NCI-H82 (cell line): ENCODE data around the gene NAA10.

Experiments
- DNase-seq: peaks from one replicate; lab custom pipeline; 2025; lab: John Stamatoyannopoulos, UW

The NAA10 gene

GRCh38 chrX:153927922-153928760, 6.7 kb downstream of the NAA10 start:
- peak; percentile 99 for DNase-seq

DNA sequence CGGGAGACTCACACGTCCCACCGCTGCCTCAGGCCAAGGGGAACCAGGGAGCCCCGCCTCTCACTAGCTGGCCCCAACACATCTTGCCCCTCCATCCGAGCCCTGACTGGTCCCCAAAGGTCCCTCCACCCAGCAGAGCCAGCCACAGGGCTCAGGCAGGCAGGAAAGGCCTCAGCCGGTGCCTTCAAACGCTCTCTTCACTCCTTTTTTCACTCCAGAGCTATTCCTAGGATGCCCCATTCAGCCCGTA, 7.2 kb downstream of the NAA10 start:
- no peak for DNase-seq

GRCh38 chrX:153926858-153927671, 7.8 kb downstream of the NAA10 start:
- DNase-seq, result peak; percentile 65

GRCh38 chrX:153926552-153926857, 8.3 kb downstream of the NAA10 start:
- DNase-seq, result no peak

DNA sequence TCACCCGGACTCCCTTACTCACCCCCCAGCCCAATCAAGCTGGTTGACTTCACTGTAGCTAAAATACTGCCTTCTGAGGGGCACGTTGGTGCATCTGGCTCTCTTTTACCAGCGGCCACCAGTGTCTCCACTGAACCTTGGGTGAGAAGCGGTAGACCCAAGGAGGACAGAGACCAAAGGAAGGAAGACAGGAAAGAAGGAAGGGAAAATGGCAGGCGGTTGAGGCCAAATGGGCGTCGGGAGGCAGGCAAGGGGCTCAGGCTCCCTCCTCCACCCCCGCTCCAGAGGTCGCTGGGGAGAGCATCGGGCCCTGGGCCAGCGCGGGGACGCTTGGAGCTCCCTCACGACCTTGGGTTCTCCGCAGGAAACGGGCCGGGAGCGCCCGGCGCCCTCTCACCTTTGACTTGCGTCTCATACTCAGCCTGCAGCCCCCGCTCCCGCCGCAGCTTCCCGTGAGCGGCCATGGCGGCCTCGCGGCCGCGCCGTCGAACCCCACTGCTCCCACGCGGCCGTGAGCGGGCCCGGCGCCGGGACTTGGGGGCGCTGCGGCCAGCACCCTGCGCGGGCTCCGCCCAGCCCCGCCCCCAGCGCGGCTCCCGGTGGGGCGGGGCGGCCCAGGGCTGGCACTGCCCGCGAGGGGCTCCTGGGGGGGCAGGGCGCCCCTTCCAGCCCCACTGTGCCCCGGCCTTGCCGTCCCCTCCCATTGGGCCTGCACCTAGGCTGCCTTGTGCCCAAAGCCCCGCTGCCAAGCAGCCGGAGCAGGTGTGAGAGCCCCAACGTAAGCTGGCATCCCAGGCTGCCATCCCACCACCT, 8.9 kb downstream of the NAA10 start, which contains the start of gene ARHGAP4:
Gene ARHGAP4 (minus strand): TSS at position 526 of the 813 bp plus-strand sequence. CDS start 62 bp downstream, at position 464.
- peak; percentile 43 for DNase-seq

DNA sequence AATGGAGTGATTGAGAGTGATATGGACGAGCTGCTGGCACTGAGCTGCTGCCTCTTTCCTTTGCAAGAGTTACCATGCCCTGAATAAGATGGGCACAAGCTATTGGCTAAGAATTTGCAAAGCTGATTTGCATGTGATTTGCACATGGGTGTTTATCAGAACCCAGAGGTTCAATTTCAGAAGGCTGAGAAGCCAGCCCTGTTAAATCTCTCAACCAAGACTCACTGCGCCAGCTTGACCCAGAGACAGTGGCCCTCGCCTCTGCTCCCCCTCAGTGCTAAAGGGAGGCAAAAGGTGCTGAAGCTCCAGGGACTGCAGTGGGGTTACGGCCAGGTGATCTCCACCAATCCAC, 9.5 kb downstream of the NAA10 start:
- DNase-seq, result no peak

DNA sequence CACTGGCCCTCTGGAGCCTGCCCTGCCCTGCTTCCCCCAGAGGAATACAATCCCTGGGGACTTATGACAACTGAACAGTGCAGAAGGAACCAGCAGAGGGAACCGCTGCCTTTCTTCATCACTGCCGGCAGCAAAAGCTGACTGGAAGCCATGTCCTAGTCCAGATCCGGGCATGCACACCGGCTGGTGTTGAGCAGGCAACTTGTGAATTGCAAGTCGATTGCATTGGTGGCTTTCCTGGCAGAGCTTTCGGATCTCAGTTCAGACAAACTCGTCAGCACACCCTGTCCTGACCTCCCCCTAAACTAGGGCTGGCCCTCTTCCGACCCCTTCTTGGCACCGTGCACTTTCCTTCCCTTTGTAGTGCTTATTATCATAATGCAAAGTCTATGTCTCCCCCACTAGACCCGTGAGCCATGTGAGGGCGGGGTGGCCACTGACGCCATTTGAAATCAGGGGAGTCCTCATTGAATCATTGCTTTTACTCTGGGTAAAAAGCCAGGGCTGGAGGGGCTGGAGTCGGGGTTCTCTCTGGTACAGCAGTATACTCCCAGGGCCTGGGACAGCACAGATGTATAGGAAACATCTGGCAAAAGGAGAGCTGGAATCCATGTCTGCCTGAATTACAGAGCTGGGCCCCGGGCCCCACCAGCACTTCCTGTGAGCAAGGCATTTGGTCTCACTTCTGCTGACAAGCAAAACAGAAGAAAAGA, 10.5 kb downstream of the NAA10 start:
- peak; percentile 86 for DNase-seq

GRCh38 chrX:153922932-153923857, 11.6 kb downstream of the NAA10 start:
- DNase-seq, result peak; percentile 79

DNA sequence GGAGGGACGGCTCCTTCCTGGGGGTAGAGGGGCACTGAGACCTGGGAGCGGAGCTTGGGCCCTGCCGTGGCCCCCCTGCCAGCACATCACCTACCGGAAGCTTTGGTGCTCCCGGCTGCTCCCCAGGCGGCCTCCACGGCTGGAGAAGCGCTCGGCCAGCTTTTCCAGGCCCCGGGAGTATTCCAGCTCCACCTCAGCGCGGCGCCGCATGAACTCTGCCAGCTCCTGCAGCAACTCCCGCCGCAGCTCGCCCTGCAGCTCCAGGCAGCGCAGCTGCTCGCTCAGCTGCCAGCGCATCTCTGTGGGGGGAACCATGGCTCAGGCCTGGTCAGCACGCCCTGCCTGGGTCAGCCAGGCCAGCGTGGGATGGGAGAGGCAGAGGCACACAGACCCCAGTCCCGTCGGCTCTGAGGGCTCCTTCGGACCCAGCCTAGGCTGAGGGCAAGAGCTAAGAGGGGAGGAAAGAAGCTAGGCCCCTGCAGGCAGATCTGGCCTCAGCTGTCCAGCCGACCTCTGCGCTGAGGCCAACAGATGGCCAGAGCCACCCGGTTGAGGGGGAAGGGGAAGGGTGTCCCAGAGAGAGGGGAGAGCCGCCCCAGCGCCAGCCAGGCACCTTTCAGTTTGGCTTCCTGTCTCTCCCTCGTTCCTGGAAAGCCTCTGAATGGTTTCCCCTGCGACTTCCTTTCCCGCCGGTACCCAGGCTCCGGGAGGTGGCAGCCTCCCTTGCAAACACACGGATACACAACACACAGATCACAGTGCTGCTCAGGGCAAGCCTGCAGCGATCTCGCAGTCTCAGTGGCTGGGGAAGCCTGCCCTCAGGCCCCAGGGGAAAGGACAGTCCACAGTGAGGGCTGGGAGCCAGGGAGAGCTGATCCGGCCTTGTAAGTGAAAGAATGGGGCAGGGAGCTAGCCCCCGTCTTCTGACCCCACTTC, 13.1 kb downstream of the NAA10 start:
- DNase-seq, result no peak

DNA sequence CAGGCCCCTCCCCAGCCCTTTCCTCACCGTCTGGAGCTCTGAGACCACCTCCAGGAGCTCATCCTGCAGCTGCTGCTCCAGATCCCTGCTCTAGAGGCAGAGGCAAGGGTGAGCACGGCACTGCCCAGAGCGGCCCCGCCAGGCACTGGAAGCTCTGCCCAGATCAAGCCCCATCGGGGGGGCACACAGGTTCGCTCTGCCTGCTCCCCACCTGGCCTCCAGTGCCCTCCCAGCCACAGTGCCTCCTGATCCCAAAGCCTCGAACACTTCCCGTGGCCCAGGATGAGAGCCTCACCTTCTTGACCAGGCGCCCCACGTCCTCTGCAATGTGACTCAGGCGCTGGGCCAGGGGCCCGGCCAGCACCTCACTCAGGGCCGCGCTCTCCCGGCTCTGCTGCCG, 13.8 kb downstream of the NAA10 start:
- DNase-seq, result no peak

- no peak for DNase-seq
Measured at GRCh38 chrX:153920546-153920945, 14.3 kb downstream of the NAA10 start.

GRCh38 chrX:153919281-153919680, 15.6 kb downstream of the NAA10 start:
- no peak for DNase-seq

DNA sequence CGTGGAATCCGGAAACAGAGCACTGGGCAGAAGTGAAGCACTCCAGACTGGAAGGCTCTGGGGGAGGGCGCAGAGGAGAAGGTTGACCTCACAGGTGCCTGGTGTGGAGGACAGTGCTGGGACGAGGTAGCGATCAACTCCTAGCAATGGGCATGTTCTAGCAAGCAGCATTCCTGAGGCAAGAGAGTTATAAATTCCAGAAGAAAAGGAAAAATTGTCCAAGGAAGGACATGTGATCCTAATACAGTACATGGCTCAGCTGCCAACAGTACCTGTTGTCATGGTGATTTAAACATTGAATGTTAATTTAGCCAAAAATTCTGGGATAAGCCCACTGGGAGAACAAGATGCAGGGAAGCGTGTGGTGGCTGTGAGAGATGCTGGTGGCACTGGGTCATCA, 17.0 kb downstream of the NAA10 start:
- no peak for DNase-seq

GRCh38 chrX:153913701-153914100, 21.1 kb downstream of the NAA10 start:
- no peak for DNase-seq

GRCh38 chrX:153913211-153913610, 21.6 kb downstream of the NAA10 start:
- no peak for DNase-seq

- no peak for DNase-seq
Measured at GRCh38 chrX:153911798-153912197, 23.0 kb downstream of the NAA10 start.

DNA sequence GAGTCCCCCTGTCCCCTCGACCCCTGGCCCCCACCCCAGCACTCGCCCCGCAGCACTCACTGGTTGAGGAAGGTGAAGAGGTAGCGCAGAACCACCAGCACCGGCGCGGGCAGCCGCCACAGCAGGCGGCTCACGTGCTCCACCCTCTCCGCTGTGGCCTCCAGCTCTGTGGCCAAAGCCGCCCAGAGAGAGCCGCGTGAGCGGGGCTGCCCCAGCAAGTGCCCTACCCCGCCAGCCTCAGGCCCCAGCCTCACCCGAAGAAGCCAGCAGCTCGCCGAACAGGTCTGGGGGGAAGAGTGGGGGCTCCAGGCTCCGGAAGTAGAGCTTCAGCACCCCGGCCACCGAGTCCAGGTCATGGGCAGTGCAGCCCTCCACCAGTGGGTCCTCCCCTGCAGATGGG, 24.4 kb downstream of the NAA10 start:
- DNase-seq, result no peak

DNA sequence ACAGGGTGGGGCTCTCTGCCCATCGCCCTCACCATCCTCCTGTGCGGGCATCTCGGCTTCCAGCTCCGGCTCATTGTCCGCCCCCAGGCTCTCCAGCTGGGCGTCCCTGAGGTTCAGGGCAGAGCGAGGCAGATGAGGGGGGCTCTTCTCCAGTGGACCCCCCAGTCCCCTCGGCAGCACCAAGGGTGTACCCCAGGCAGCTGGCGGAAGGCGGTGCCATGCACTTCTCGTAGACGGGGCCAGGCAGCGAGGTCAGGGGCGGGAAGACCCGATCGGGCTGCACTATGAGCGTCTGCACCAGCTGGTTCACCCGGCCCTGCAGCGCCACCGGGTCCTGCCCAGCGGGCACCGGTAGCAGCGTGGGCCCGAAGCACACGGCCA, 24.9 kb downstream of the NAA10 start:
- DNase-seq, result no peak

DNA sequence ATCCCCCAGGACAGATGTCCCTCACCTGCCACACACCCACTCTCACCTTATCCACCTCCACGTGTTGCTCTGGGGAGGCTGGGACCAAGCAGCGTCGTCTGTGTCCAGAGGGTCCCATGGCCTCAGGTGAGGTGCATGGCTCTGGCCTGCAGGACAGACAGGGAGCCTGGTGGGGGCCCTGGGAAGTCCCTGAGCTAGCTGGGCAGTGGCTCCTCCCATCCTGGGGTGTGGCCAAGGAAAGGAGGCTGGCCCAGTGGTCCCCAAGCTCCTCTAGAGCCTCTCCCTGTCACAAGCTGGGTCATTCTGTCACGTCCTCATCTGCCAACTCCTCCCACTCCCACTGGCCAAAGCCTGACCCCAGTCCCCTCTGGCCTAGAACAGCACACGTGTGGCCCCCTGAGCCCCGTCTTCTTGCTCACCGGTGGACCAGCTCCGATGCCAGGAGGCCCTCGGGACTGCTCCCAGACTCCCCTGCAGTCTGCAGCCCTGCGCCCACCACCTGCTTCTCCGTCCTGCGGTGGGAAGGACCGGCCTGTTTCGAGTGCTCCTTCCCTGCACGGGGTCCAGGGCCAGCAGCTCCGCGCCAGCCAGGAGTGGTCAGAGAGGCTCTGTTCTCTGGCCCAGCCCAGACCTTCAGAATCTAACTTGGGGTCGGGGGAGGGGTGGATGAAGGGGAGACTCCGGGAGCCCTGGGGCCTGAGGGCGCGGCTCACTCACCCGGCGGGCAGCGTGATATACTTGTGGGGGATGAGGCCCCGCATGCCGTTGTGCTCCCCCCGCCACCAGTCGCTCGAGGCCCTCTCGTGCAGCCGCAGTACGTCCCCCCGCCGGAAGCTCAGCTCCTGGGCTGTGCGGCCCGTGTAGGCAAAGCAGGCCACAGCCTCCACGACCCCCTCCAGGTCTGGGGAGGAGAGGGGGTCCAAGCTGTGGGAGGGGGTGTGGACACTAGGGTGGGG, 25.5 kb downstream of the NAA10 start:
- peak; percentile 70 for DNase-seq
